Pancreas (tissue), 10 donors: Measurements from ENCODE around the gene GEN1. TPM values are rescaled to one million over a fixed set of nuclear protein-coding genes. Genes with fewer than 3 reads are reported as not detected.

Experiments used
- ATAC-seq, 4 donors: fragments of 200-7000 bp; cut with Tn5 transposase; one replicate each; pipeline versions ENCODE4 v1.8.0 to v1.9.1; 2020; ENCODE audit warnings: mild to moderate bottlenecking in 4 of 4, moderate library complexity in 4 of 4
- DNase-seq, 6 donors: peaks; one replicate each; pipeline ENCODE4 v3.0.0-alpha.2; 2020
- FAIRE-seq: peaks from 2 replicates; lab custom pipeline; 2012; peaks lifted over from hg19 to GRCh38; lab: Jason Lieb, UNC
- H3K27ac ChIP-seq, 4 donors: fragments of 200-600 bp; sonication (generic); 1 replicate in 3 of 4; 2 replicates in 1 of 4; pipeline versions ENCODE4 v1.5.0 to v1.8.0; 2020
- H3K27me3 ChIP-seq, 4 donors: fragments of 200-600 bp; one replicate each; pipeline ENCODE4 v1.8.0; 2021
- H3K36me3 ChIP-seq, 3 donors: fragments of 200-600 bp; sonication (generic) in 1 of 3; one replicate each; pipeline versions ENCODE4 v1.5.0 to v1.8.0; 2020 to 2021
- H3K4me1 ChIP-seq, 3 donors: fragments of 200-600 bp; one replicate each; pipeline ENCODE4 v1.8.0; 2021
- H3K4me3 ChIP-seq, 4 donors: fragments of 200-600 bp; sonication (generic) in 2 of 4; one replicate each; pipeline versions ENCODE4 v1.5.0 to v1.8.0; 2020 to 2021
- H3K9me3 ChIP-seq, 4 donors: fragments of 200-600 bp; one replicate each; pipeline ENCODE4 v1.8.0; 2021
- WGBS, 2 donors: extraction: QIAGEN DNeasy Blood & Tissue Kit; methylation state at CpG; one replicate each; pipeline ENCODE4 v1.1.7; 2013; 5-methylcytosine and 5-hydroxymethylcytosine counted together
- intact Hi-C, 3 donors: fragments of 100-400 bp; cut with DNase I; formaldehyde crosslinking; loops; one replicate each; pipeline versions ENCODE4 v1.11.1 to v1.14.2; 2022
- polyA plus RNA-seq, 2 donors: library from polyadenylated mRNA; stranded (reverse); fragments of 200-250 nt; gene quantifications; one replicate each; pipeline ENCODE4 v1.2.3, GENCODE V29; 2013
- total RNA-seq, 6 donors: library from RNA; stranded (reverse); fragmentation: NEBNext Ultra II Directional in 4 of 6; extraction: Animal tissue kit (Norgen Biotek cat#: 25700) in 4 of 6; gene quantifications; one replicate each; pipeline versions ENCODE4 v1.2.1 to v1.2.4, GENCODE V29; 2021 to 2023
- TF ChIP-seq, protein P1 (sequence below), 4 donors: fragments of 200-600 bp; sonication (generic) in 3 of 4; IDR thresholded peaks; one replicate each; pipeline versions ENCODE4 v1.5.0 to v1.8.0; 2021; ENCODE audit warnings: antibody characterized with exemption in 4 of 4
- donor health status: healthy with polysubstance abuse.
- donor health status: DM: no; HTN: no; CAD: no; lungs with moderate emphysema.
- donor health status: DM: no; HTN: no; CAD: no.
- donor health status: control.
- donor health status: control.
- donor health status: Bipolar disorder and iron deficiency.
- donor health status: DM: yes; HTN: yes; CAD: no.
- donor health status: DM: no; HTN: no; CAD: no.
- donor health status: DM: no; HTN: no; CAD: no.
- donor health status: DM: yes; HTN: yes; CAD: no.

Gene GEN1
- total and polyA plus RNA-seq, 8 donors = 1.4 to 5.0 (median 2.4) TPM

DNA sequence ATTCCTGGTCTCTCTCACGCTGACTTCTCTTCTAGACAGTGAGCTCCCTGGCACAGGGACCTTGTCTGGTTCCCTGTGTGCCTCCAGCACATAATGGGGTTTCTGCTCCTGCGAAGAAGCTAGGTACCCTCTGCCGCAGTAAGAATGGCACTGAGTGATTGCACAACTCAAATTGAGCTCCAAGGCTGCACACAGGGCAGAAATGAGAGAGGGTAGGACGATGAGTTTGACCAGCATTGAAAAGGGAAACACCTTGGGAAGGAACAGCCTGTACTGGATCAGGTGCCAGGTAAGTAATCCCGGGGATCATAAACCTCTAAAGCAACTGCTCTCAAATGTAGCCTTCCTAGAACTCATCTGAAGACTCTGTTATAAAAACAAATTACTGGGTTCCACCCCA lies 41.4 kb downstream of the GEN1 start:
- 64 to 79% methylated on average over 5 of the region's 5 CpGs for WGBS, 2 donors
- ATAC-seq (no peak), FAIRE-seq (no peak), DNase-seq (no peak)
- intact Hi-C loops = no loop called here
- H3K9me3 ChIP-seq = no peaks in the 10 kb centered on the region
- H3K27ac ChIP-seq = no peak overlapping the region
- no peak overlapping the region for H3K4me3 ChIP-seq
- no peaks in the 10 kb centered on the region for H3K36me3 ChIP-seq
- no peaks in the 10 kb centered on the region for H3K4me1 ChIP-seq
- TF ChIP-seq, protein P1, sequence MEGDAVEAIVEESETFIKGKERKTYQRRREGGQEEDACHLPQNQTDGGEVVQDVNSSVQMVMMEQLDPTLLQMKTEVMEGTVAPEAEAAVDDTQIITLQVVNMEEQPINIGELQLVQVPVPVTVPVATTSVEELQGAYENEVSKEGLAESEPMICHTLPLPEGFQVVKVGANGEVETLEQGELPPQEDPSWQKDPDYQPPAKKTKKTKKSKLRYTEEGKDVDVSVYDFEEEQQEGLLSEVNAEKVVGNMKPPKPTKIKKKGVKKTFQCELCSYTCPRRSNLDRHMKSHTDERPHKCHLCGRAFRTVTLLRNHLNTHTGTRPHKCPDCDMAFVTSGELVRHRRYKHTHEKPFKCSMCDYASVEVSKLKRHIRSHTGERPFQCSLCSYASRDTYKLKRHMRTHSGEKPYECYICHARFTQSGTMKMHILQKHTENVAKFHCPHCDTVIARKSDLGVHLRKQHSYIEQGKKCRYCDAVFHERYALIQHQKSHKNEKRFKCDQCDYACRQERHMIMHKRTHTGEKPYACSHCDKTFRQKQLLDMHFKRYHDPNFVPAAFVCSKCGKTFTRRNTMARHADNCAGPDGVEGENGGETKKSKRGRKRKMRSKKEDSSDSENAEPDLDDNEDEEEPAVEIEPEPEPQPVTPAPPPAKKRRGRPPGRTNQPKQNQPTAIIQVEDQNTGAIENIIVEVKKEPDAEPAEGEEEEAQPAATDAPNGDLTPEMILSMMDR (IDR thresholded peaks at IDR 0.05) = no peak
- no peaks in the 10 kb centered on the region for H3K27me3 ChIP-seq

- H3K4me3 ChIP-seq = no peak overlapping the region
- no peaks in the 10 kb centered on the region for H3K9me3 ChIP-seq
- DNase-seq (no peak), ATAC-seq (no peak), FAIRE-seq (no peak)
- no peaks in the 10 kb centered on the region for H3K27me3 ChIP-seq
- no peaks in the 10 kb centered on the region for H3K36me3 ChIP-seq
- H3K27ac ChIP-seq = no peak overlapping the region
- TF ChIP-seq, protein P1 (IDR thresholded peaks at IDR 0.05) = no peak
- intact Hi-C loops = no loop called here
- H3K4me1 ChIP-seq = no peaks in the 10 kb centered on the region
- WGBS, 2 donors = 52 to 53% methylated on average over 4 of the region's 4 CpGs
Measured at GRCh38 chr2:17798338-17798737, 44.4 kb downstream of the GEN1 start.

DNA sequence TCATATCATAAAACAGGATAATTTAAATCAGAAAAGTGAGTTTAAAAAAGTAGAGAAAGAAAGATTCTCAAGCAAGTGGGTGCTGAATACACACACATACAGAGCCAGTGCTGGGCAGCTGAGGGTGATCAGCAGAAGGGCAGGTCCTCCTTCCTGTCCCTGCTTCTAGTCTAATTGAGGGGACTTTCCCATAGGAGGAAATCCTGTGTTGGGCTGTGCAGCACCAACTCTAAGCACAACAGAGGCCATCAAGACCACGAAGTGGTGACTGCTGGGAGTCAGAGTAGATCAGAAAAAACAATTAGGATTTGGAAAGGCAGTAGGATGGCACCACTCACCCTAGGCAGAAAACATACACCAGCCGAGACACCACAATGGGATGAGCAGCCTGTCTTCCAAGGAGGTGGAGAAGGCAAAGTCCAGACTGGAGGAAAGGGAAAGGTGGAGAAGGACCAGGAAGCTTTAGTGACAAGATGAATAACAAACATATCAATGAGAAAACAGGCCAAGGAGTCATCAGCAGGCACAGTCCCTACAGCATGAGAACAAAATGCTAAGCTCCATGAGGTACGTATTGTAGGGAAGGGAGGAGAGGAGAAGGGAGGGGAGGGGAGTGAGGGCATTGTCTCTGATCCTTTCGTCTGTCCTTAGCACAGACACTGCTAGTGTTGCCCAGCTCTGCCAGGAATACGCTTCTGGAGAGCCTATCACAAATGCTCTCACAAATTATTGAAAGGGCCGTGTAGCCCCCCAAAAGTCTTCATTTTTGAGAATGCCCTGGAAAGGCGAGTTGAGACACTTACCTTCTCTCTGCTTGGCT lies 45.6 kb downstream of the GEN1 start:
- intact Hi-C loops = no loop called here
- 65 to 67% methylated on average over 7 of the region's 7 CpGs for WGBS, 2 donors
- no peak overlapping the region for H3K4me3 ChIP-seq
- H3K9me3 ChIP-seq = no peaks in the 10 kb centered on the region
- ATAC-seq (no peak), DNase-seq (no peak), FAIRE-seq (no peak)
- H3K36me3 ChIP-seq = no peaks in the 10 kb centered on the region
- no peak overlapping the region for H3K27ac ChIP-seq
- no peaks in the 10 kb centered on the region for H3K4me1 ChIP-seq
- TF ChIP-seq, protein P1 (IDR thresholded peaks at IDR 0.05) = no peak
- no peaks in the 10 kb centered on the region for H3K27me3 ChIP-seq

DNA sequence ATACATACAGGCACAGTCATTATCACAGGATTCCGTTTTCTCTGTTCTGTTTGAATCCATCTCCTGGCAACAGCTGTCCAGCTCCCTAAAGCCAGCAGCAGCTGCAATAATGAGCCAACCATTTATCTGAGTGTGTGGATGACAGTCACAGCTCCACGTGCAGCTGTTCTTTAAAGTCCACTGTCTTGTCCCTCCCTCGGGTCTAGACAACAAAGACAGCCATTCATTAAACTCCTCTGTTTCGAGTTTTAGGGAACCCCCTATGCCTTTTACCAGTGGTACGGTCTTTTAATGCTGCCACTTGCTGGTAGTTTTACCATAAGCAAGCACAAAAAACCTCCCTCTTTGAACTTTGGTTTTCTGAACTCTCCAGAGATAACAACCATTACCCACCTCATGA lies 46.3 kb downstream of the GEN1 start:
- H3K4me1 ChIP-seq = no peaks in the 10 kb centered on the region
- intact Hi-C loops = no loop called here
- H3K27me3 ChIP-seq = no peaks in the 10 kb centered on the region
- TF ChIP-seq, protein P1 (IDR thresholded peaks at IDR 0.05) = no peak
- DNase-seq = no peak
- H3K27ac ChIP-seq = no peak overlapping the region
- no peak for ATAC-seq
- no peak for FAIRE-seq
- no peaks in the 10 kb centered on the region for H3K36me3 ChIP-seq
- H3K4me3 ChIP-seq = no peak overlapping the region
- no peaks in the 10 kb centered on the region for H3K9me3 ChIP-seq
- WGBS, 2 donors = 46% methylated on average over 5 of the region's 5 CpGs
